ENCODE data around the gene JAZF1. TPM values are rescaled to one million over a fixed set of nuclear protein-coding genes. Genes with fewer than 3 reads are reported as not detected.

JAZF1 gene
- total RNA-seq, 1 experiment from 2014 or later: 0.95 TPM

DNA sequence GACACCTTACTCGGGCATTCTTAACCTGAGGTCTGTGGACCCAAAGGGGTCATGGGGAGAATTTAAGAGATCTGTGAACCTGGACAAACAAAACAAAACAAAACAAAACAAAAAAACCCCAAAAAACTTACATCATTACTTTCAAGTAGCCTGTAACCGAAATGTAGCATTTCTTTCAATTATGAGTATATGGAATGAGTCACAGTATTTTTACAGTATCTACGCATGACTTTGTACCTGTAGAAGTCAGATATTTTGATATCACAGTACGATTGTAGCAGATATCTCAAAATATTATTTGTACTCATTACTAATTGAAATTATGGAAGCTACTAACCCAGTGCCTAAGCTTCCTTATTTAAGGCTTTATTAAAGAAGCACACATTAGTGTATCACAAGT lies 210.2 kb downstream of the JAZF1 start:
- Mint-ChIP-seq H3K9me3 (ENCODE audit: unreplicated experiment) (no peaks in the 10 kb centered on the region), H3K4me3 (ENCODE audit: unreplicated experiment) (no peak overlapping the region), H3K4me1 (ENCODE audit: low read depth, unreplicated experiment) (no peaks in the 10 kb centered on the region), H3K36me3 (ENCODE audit: insufficient read depth, unreplicated experiment) (no peaks in the 10 kb centered on the region), H3K27me3 (ENCODE audit: insufficient read depth, unreplicated experiment) (peaks cover 35% of the 10 kb centered on the region), H3K27ac (ENCODE audit: unreplicated experiment) (no peak overlapping the region)
- ChIA-PET POLR2A (no interaction called here), CTCF (no interaction called here)
- Histone ChIP-seq H3K9me3 (no peaks in the 10 kb centered on the region), H3K4me1 (no peaks in the 10 kb centered on the region), H3K4me3 (ENCODE audit: low read depth, low read length) (no peak overlapping the region), H3K27me3 (replicated peaks; ENCODE audit: control insufficient read depth, insufficient read depth, low read length) (no peaks in the 10 kb centered on the region; the same call in 1 of the 2 replicates), H3K36me3 (ENCODE audit: control insufficient read depth, insufficient read depth, low read length) (no peaks in the 10 kb centered on the region)
- no TSS peak for BruUV-seq (replicated peaks)
- intact Hi-C loops (cut with micrococcal nuclease; ENCODE audit: unreplicated experiment): no loop called here
- no peak for TF ChIP-seq CTCF (IDR thresholded peaks at IDR 0.05; ENCODE audit: insufficient read depth in 1 of 2, low read depth in 1 of 2, low read length in 1 of 2, severe bottlenecking in 1 of 2, unreplicated experiment in 1 of 2)
- no peak for DNase-seq

DNA sequence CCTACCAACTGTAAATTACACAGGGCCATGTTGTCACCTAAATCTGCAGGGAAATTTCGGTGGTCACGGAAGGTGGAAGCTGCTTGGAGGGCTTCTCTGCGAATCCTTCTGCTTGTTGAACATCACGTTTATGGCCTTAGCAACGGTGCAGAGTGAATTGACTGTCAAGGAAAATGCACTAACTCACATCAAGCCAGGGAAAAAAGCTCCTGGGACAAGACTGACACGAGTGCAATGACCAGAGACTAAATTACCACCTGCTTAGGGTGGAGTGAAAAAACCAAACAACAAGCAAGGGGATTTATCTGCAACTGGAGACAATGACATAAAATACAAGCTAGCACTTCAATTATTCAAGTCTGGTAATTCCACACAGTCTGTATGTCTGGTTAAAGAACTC lies 211.2 kb downstream of the JAZF1 start:
- intact Hi-C loops (cut with micrococcal nuclease; ENCODE audit: unreplicated experiment): no loop called here
- ChIA-PET POLR2A (no interaction called here), CTCF (no interaction called here)
- Histone ChIP-seq H3K4me3 (ENCODE audit: low read depth, low read length) (no peak overlapping the region), H3K9me3 (no peaks in the 10 kb centered on the region), H3K27me3 (replicated peaks; ENCODE audit: control insufficient read depth, insufficient read depth, low read length) (no peaks in the 10 kb centered on the region; the same call in 1 of the 2 replicates), H3K36me3 (ENCODE audit: control insufficient read depth, insufficient read depth, low read length) (no peaks in the 10 kb centered on the region), H3K4me1 (no peaks in the 10 kb centered on the region)
- H3K4me3 Mint-ChIP-seq (ENCODE audit: unreplicated experiment): no peak overlapping the region
- no peak for DNase-seq
- no peaks in the 10 kb centered on the region for H3K36me3 Mint-ChIP-seq (ENCODE audit: insufficient read depth, unreplicated experiment)
- H3K27ac Mint-ChIP-seq (ENCODE audit: unreplicated experiment): no peak overlapping the region
- H3K4me1 Mint-ChIP-seq (ENCODE audit: low read depth, unreplicated experiment): no peaks in the 10 kb centered on the region
- TF ChIP-seq CTCF (IDR thresholded peaks at IDR 0.05; ENCODE audit: insufficient read depth in 1 of 2, low read depth in 1 of 2, low read length in 1 of 2, severe bottlenecking in 1 of 2, unreplicated experiment in 1 of 2): no peak
- no peaks in the 10 kb centered on the region for H3K9me3 Mint-ChIP-seq (ENCODE audit: unreplicated experiment)
- BruUV-seq (replicated peaks): no TSS peak
- H3K27me3 Mint-ChIP-seq (ENCODE audit: insufficient read depth, unreplicated experiment): peaks cover 33% of the 10 kb centered on the region

GRCh38 chr7:27967639-27968038 lies 213.0 kb downstream of the JAZF1 start:
- DNase-seq: no peak
- Mint-ChIP-seq H3K4me1 (ENCODE audit: low read depth, unreplicated experiment) (no peaks in the 10 kb centered on the region), H3K27ac (ENCODE audit: unreplicated experiment) (no peak overlapping the region), H3K36me3 (ENCODE audit: insufficient read depth, unreplicated experiment) (no peaks in the 10 kb centered on the region), H3K4me3 (ENCODE audit: unreplicated experiment) (no peak overlapping the region), H3K9me3 (ENCODE audit: unreplicated experiment) (no peaks in the 10 kb centered on the region), H3K27me3 (ENCODE audit: insufficient read depth, unreplicated experiment) (peaks cover 27% of the 10 kb centered on the region)
- intact Hi-C loops (cut with micrococcal nuclease; ENCODE audit: unreplicated experiment): no loop called here
- no peak overlapping the region for H3K4me3 ChIP-seq (ENCODE audit: low read depth, low read length)
- TF ChIP-seq CTCF (IDR thresholded peaks at IDR 0.05; ENCODE audit: insufficient read depth in 1 of 2, low read depth in 1 of 2, low read length in 1 of 2, severe bottlenecking in 1 of 2, unreplicated experiment in 1 of 2): no peak
- H3K4me1 ChIP-seq: no peaks in the 10 kb centered on the region
- ChIA-PET CTCF (no interaction called here), POLR2A (no interaction called here)
- no peaks in the 10 kb centered on the region for H3K36me3 ChIP-seq (ENCODE audit: control insufficient read depth, insufficient read depth, low read length)
- H3K27me3 ChIP-seq (replicated peaks; ENCODE audit: control insufficient read depth, insufficient read depth, low read length): no peaks in the 10 kb centered on the region; the same call in 1 of the 2 replicates
- no TSS peak for BruUV-seq (replicated peaks)
- no peaks in the 10 kb centered on the region for H3K9me3 ChIP-seq
